Femur (tissue), 1 donor: ENCODE data around the gene CD226.
"Not testable (repeated sequence)": the region's sequence is repeated elsewhere in the genome, so short reads cannot be mapped to it uniquely, and the experiment has no call there.

ENCODE experiments used
- DNase-seq: peaks from one replicate; pipeline ENCODE4 v3.0.0-alpha.2; 2017

Gene CD226

DNA sequence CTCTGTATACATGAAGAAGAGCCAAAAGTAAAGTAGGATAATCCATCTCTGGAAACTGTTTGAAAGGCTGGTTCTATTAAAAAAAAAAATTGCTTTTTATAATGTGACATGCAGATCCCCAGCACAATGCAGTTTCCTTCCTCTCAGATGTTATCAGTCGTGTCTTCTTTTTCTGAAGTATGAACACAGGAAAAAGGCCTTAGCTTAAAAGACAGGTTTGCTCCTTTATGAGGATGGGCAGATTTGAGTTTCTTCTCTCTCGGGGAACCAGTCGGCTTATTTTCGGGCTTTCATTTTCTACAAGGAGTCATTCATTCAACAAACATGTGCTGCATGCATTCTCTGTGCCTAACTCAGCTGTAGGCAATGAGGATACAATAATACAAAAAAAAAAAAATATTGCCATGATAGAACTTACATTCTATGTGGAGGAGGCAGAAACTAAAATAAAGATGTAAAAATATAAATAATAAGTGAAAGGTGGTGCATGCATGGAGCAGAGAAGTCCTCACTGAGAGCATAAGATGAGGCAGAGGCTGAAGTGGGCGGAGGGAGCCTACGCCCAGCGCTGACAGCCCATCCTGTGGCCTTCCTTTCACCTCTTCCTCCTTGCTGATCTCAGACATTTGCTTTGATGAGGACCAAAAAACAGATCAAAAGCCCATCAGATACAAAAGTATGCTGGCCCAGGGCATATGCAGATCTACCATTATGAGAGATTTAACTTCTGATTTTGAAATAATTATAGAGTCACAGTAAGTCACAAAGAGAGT, at the start of gene CD226:
Gene CD226 (minus strand): TSS at position 513 of the 773 bp plus-strand sequence. CDS start 467 bp downstream, at position 46.
- no peak for DNase-seq

DNA sequence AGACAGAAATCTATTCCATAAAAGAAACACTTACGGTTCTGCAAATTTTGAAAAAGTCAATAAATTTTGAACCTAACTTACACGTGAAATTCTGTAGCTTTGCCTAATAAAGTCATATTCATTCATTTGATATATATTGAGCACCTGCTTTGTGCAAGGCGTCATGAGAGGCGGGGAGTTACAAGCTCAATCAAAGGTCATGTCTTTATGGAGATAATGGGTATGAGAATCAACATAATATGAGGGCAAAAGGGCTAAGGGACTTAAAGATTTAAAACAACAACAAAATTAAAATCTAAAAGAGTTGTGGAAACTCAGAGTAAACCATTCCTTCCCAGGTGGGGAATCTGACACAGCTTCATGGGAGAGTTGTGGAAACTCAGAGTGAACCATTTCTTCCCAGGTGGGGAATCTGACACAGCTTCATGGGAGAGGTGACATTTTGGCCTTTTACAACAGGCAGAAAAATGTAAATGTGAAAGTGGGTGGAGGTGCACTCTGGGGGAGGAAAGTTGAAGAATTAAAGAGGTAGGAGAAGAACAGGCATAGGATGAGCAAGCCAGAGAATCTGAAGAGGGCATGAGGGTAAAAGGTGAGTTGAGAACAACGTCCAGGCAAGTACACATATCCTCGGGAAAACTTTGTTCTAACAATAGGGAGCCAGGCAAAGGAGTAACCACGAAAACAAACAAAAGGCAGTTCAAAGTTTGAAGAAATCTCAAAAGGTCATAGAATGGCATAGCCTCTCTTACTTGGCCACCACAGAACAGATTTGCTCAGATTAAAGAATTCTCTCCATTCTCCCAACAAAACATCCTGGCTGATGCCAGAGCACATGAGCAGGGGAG, 49.5 kb upstream of the CD226 start:
- no peak for DNase-seq

DNA sequence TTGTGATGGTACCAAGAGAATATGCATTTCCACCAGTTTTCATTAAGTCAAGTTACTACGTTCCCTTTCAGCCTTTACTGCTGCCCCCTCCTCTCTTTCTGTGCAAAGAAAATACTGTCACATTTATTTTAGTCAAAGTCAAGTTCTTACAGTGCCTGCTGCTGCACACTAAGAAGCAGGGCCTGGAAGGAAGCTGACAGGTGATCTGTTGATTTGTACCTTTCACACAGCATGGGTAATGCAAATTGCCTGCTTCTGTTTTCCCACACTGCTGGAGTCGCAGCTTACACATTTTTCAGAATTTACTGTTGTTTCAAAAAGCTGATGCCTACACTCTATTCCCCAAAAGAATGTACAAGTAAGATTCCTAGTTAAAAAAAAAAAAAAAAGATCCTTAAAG, 48.7 kb upstream of the CD226 start:
- DNase-seq: no peak

DNA sequence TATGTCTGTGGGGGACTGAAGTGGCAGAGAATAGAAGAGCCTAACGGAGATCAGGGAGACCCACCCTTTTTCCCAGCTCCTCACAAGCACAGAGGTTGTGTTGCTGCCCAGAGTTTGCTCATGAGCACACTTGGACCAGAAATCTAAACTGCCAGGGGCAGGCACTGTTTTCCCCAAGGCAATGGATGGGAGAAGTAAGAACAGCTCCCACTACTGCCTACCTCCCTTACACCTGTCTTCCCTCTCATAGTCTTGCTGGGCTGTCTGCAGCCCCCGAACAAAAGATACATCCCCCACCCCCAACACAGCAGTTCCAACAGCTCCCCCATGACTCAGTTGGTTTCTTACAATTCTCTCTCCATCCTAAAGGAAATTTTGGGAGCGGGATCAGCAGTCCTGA, 48.1 kb upstream of the CD226 start:
- DNase-seq: no peak

DNA sequence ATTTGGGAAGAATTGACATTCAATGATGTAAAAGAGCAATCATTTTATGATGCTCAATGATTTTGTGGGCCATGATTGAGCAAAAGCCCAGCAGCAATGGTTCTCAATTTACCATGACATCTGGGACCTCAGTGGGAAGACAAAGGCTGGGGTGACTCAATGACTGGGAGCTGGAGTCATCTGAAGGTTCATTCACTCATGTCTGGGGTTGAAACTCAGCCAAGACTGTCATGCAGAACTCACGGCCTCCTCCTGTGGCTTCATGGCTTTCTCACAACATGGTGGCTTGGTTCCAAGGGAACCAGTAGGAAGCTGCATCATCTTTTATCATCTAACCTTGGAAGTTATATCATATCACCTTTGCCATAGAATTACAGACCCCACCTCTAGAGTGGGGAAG, 45.1 kb upstream of the CD226 start:
- DNase-seq: no peak

DNA sequence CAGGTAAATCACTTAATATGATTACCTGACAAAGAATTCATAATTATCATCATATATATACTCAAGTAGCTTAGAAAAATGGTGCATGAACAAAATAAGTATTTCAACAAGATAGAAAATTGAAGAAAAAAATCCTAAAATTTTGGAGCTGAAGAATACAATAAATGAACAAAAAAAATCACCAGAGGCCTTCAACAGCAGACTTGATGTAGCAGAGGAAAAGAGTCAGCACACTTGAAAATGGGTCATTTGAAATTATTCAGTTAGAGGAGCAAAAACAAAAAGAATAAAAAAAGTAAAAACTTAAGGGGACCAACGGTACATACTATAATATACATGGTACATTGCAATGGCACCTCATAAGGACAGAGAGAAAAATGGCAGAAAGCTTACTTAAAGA, 40.2 kb upstream of the CD226 start:
- DNase-seq: no peak

DNA sequence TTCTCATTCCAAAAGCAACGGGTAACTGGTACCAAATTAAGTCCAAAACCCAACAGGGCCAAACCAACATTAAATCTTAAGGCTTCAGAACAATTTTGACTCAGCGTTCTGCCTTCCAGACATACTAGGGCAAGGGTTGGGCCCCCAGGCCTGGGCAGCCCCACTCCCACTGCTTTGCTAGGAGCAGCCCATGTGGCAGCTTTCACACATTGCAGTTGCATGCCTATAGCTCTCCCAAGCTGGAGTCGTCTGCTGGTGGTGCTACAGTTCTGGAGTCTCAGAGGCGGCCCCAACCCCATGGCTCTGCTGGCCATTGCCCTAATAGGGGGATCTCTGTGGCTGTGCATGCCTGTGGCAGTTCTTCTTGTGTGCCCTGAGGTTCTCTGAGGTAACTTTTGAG, 37.6 kb upstream of the CD226 start:
- DNase-seq: no peak

DNA sequence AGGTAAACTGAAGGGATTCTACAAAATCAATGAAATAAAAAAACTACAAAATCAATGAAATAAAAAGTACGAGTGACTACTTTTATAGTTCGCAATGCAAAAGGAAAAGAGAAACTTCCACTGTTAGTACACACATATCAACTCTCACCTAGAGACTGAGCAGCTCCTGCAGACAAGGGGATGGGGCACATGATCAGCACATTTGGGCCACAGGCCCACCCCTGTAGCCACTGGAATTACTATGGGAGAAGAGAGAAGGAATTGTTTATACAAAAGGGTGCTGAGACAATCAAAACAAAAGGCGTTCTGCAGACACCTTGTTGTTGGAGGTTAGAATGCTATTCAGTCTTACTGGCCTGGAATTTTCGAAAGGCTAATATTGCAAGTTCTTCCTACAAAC, 34.7 kb upstream of the CD226 start:
- no peak for DNase-seq

DNA sequence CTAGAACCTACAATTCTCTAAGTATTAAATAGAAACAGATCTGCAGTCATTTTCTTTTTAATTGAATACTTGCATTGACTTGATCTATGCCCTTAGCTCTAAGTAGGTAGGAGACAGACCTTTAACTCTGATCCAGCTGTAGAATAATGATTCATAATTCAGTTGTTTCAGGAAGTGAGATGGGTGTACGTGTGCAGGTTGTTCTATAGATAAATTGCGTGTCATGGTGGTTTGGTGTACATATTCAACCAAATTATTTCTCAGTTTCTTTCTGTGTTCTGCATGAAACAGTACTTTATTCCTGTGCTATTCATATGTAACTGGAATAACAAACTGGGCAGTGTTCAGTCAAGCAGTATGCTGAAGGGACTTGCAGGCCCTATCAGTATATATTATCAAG, 34.3 kb upstream of the CD226 start:
- no peak for DNase-seq

DNA sequence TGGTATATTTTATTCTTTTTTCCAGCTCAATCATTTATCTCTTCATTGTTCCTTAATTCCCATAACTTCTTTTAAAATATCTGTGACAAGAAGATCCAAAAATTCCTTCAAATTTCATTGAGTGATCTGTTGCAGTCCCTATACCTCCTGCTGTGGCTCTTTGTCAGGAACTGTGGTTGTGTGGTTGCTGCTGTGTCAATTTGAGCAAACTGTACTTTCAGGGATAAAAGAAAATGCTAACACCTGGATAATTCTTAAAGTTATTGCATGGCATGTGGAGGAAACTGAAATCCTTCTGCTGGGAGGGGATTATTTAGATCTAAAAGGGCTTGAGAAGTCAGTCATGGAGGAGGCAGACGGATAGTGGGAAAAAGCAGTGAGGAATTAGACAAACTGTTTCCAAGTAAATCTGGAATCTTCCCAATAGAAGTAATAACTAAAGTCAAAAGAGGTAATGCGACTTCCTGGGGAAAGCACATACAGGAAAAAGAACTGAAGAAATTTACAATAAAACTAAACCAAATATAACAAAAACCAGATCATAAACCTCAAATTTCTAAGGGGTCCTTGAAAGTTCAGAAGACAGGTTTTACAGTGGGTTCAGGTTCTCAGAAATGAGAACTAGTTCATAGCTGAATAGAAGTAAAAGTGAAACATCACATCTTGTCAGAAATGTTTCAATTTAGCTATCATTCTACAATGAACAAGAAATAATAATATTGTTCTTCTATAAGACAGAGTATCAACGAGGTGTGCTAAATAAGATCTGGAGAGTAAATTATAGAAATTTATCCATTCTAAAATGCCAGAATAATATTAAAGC, 33.5 kb upstream of the CD226 start:
- DNase-seq: no peak

DNA sequence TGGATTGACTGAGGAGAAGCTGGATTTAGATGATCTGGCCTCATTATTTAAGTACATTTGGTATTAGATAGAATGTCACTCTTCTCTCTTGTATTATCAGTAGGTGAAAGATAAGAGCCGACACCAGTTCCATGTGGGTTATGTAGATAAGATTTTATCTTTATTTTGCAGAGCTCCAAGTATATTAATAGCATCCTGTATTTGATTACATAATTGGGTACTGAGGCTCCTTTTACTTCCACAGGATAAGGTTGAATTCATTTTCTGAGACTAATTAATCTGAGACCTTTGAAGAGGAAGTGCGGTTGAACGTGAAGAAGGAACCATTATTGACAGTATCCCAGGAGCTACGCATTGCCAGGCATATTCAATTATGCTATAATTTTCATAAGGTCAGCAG, 32.8 kb upstream of the CD226 start:
- DNase-seq: no peak

DNA sequence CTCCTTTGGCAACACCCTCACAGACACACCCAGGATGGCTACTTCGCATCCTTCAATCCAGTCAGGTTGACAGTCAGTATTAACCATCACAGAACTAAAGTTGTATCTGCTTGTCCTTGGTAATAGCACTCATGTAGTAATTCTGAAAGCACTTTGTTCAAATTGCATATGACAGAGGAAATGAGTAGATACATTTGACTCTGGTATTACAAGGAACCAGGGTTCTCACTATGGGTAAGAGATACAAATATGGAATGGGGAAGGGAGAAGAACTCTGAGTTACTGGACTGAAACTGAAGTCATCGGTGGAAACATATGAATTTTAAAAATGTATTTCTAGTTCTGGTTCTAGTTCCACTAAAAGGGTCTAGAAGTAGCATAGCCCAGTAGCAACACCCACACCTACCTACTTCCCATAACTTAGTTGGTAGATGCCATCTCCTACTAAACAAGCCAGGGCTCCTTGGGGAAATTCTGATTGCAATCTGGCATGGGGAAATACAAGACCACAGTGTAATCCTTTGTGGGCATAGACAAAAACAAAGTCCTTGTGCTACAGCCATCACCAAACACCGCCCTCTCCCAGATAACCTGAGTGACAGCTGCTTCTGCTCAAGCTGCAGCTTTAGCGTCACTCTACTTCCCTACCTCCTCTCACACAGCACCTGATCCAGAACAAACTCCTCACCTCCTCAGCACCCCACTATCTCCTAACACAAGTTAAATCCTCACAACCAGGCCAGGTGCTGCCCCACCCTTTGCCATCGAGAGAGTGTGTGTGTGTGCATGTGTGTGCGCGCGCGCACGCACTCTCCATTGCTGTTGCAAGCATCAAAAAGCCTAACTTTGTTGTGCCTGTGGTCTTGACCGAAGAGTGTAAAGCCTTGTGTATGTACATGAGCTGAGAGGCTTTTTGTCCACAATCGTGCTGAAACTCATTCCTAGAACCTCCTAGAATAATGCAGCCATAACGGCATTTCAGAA, 31.4 kb upstream of the CD226 start:
- DNase-seq: no peak

DNA sequence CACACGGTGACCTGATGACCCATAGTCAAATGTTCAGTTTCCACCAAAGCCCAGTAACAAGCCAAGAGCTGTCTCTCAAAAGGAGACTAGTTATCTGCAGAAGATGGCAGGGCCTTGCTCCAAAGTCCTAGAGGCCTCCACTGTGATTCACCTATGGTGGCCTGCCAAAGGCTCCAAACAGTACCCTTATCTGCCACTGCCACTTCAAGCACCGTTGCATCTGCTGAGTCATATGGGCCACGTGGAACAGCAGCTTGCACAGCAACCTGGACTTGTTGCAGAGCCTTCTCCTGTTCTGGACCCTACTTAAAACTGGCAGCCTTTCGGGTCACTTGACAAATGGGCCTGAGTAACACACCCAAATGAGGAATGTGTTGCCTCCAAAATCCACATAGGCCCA, 27.6 kb upstream of the CD226 start:
- DNase-seq: not testable (repeated sequence)

DNA sequence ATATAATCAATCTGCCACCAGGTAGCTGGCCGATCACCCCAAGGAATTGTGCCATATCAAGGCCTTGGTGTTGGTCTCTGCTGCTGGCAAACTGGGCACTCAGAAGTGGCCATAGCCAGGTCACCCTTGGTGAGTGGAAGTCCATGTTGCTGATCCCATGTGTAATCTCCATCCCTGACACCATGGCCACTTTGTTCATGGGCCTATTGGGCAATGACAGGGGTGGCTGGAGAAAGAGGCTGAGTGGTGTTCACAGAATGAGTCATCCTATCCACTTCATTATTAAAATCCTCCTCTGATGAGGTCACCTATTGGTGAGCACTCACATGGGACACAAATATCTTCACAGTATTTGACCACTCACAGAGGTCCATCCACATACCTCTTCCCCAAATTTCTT, 26.7 kb upstream of the CD226 start:
- no peak for DNase-seq

DNA sequence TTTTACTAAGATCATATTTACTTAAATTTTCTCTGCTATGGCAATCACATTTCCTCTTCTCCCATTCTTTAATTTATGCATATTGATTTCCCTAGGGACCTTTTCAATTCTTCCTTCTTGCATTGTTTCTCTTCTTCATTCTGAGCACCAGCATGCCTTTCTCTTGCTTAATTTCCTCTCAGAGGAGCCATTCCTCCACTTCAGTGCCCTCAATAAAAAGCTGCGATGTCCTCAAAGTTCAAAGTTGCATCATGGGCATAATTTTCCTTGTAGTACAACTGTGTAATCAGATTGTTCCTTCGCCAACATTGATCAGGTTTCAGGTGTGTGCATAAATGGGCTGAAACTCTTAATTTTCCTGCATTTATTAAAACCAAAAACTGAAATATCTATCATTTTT, 21.8 kb upstream of the CD226 start:
- no peak for DNase-seq

DNA sequence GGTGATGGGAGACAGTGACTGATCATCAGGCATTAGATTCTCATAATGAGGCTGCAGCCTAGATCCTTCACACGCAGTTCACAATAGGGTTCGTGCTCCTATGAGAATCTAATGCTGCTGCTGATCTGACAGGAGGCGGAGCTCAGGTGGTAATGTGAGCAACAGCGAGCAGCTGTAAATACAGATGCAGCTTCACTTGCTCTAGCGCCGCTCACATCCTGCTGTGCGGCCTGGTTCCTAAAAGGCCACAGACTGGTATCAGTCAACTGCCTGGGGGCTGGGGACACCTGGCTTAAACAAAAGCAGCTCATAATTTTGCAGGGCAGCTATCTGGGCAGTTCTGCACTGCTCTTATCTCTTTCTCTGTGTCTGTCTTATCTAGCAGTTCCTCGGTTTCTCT, 20.4 kb upstream of the CD226 start:
- DNase-seq: no peak

DNA sequence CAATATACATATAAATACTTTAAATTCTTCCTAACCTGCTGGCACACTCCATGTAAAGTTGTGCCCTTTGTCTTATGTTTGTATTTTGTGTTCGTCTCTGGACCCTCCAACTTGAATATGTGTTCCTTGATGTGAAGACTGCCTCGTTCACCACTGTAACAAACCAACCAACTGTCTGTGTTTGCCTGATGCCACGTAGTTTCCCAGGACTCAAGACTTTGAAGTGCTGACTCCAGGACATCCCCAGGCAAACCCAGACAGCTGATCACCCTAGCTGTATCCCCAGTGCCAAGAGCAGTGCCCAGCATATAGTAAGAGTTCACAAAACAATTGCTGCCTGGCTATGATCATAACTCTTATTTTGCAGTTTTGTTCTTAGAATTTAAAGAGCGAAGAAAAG, 15.5 kb upstream of the CD226 start:
- DNase-seq: no peak

DNA sequence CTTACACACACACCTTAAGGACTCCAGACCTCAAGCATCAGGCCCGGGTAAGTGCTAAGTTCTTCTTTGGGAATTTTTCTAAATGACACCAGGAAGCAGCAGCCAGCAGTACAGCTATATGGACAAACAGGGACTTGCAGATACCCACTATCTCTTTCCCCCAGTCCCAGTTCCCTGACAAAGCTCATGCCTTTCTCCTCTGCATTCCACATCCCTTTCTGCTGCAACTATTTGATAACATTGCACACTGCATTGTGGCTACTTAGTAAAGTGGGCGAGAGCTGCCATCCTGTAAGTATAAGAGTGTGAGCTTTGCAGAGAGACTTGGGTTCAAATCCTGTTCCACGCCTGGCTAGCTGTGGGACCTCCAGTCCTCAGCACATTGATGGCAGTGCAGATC, 14.0 kb upstream of the CD226 start:
- DNase-seq: no peak

DNA sequence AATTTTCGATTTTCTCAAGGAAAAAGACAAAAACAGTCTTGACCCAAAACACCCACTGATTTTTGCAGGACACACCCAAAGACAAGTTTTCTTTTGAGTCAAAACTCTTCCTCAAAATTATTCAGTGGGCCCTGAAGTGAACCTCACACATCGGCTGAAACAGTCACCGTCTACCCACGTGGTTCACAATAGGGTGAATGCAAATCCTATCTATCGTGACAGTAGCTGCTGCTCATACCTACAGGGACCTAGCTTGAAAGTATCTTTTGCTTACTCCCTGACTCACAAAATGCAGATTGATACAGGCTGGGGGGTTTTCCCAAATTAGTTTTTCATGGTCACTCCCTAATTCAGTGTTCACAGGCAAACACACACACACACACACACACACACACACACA, 10.7 kb upstream of the CD226 start:
- DNase-seq: no peak

DNA sequence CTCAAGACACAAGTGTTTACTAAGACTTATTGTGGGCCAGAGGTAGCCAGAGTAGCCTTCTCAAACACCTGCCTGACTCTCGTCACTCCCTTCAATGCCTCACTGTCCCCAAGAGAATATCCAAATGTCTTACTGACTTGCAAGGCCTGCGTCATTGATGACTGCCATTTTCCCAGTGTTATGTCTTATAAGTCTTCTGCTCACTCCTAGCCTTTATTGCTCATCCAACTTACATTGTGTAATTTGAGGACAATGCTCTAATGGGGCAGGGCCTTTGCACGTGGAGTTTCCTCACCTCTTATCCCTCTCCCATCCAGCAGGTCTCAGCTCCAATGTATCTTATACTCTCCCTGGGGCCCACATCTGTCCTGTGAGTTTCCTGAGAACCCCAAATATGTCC, 10.1 kb upstream of the CD226 start:
- DNase-seq: no peak

DNA sequence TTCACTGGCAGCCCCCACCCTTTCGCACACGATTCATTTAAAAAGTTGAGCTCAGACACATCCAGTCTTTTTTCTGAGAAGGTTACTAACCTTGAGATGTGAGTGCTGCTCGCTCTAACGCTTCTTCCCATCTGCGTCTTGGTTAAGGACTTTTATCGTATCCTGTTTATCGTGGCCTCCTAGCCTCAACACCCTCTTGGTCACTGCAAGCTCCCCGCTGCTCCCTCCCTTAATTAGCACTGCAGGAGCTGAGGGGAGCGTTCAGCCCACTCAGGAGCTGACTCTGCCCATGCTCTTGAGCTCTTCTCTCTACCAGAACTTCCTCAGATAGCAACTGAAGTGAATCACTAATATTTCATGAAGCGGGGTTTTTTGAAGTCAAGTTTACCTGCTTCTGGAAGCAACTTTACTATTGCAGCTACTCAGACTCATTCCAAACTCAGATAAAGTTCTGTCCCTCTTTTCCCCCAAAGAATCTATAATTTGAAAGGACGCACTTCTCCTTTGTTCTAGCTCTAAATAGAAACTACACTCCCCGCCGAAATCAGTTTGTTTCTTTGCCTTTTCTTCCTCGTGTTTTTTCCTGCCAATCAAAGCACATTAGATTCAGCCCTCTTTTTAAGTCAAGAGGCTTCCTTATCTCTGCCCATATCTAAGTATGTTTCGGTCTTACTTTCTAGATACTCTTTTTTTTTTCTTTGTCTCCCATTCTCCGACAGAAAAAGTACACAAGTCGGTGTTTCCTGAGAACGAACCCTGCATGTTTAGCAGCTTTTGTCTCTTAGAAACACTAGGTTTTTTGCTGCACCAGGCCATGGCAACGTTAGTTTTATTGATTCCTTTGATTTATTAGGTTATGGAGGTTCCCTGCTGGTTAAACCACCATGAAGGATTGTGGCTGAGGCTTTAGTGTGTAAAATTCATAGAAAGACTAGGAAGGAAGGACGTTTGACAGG, 9.3 kb upstream of the CD226 start:
- no peak for DNase-seq
